Peyer's patch (tissue), 4 donors: ENCODE data around the gene MESP1. TPM values are rescaled to one million over a fixed set of nuclear protein-coding genes. Genes with fewer than 3 reads are reported as not detected.
"Not testable (repeated sequence)": the region's sequence is repeated elsewhere in the genome, so short reads cannot be mapped to it uniquely, and the experiment has no call there.

Source experiments
- DNase-seq, 3 donors: peaks; one replicate each; pipeline ENCODE4 v3.0.0-alpha.2; 2017 to 2019
- H3K27ac ChIP-seq, 4 donors: fragments of 200-600 bp; sonication (generic); one replicate each; pipeline ENCODE4 v1.5.1; 2016 to 2019
- H3K27me3 ChIP-seq, 2 donors: fragments of 200-600 bp; sonication (generic); one replicate each; pipeline ENCODE4 v1.5.1; 2019
- H3K36me3 ChIP-seq, 3 donors: fragments of 200-600 bp; sonication (generic); one replicate each; pipeline ENCODE4 v1.5.1; 2016 to 2019
- H3K4me1 ChIP-seq, 4 donors: fragments of 200-600 bp; sonication (generic); one replicate each; pipeline ENCODE4 v1.5.1; 2016 to 2019
- H3K4me3 ChIP-seq, 4 donors: fragments of 200-600 bp; sonication (generic); 1 replicate in 3 of 4; 2 replicates in 1 of 4; pipeline ENCODE4 v1.5.1; 2016 to 2019; ENCODE audit warnings: mild to moderate bottlenecking in 1 of 4
- H3K9me3 ChIP-seq, 4 donors: fragments of 200-600 bp; sonication (generic); one replicate each; pipeline ENCODE4 v1.5.1; 2016 to 2019; ENCODE audit warnings: mild to moderate bottlenecking in 1 of 4
- CTCF ChIP-seq, 6 experiments: fragments of 450-650 bp in 4 of 6; fragments of 200-600 bp in 2 of 6; sonication (generic) in 1 of 6; IDR thresholded peaks; one replicate each; pipeline ENCODE4 v1.5.1; 2017 to 2019; ENCODE audit warnings: antibody characterized with exemption in 6 of 6, mild to moderate bottlenecking in 3 of 6, moderate library complexity in 1 of 6
- POLR2A ChIP-seq, 2 donors: fragments of 450-650 bp; IDR thresholded peaks; one replicate each; pipeline ENCODE4 v1.5.1; 2017; ENCODE audit warnings: antibody characterized with exemption in 2 of 2, mild to moderate bottlenecking in 2 of 2, moderate library complexity in 2 of 2
- total RNA-seq, 4 donors: library from RNA; depleted of rRNA; stranded (reverse); fragments of >200 nt; gene quantifications; one replicate each; pipeline ENCODE4 v1.1.0, GENCODE V29; 2016

MESP1 gene
- total RNA-seq, 4 donors from 2014 or later = 0.95 to 6.6 (median 1.6) TPM; not detected in 1

- no peaks in the 10 kb centered on the region for H3K27me3 ChIP-seq
- H3K36me3 ChIP-seq = peaks cover 0 to 7% (median 0%) of the 10 kb centered on the region in 3 donors
- peaks cover 0 to 47% (median 3%) of the 10 kb centered on the region in 4 donors for H3K4me1 ChIP-seq
- TF ChIP-seq POLR2A (IDR thresholded peaks at IDR 0.05) (no peak), CTCF (IDR thresholded peaks at IDR 0.05) (no peak)
- no peak overlapping the region for H3K4me3 ChIP-seq
- peak in 1 of 3 donors; percentile 82 for DNase-seq
- H3K9me3 ChIP-seq = no peaks in the 10 kb centered on the region
- H3K27ac ChIP-seq = peak overlapping the region in 3 of 4 donors; percentile 68 to 97 (median 91)
Observed at GRCh38 chr15:89783111-89783860, 32.2 kb upstream of the MESP1 start.

- H3K9me3 ChIP-seq, H3K36me3 ChIP-seq, H3K4me3 ChIP-seq, DNase-seq, H3K27me3 ChIP-seq: not testable (repeated sequence)
- H3K27ac ChIP-seq = peak overlapping the region in 2 of 4 donors; percentile 79 to 91
- H3K4me1 ChIP-seq = peaks cover 0 to 47% (median 3%) of the 10 kb centered on the region in 4 donors
Observed at GRCh38 chr15:89782619-89782950, 31.5 kb upstream of the MESP1 start.

GRCh38 chr15:89781891-89782618, 31.0 kb upstream of the MESP1 start:
- H3K27ac ChIP-seq = peak overlapping the region in 2 of 4 donors; percentile 79 to 91
- H3K4me1 ChIP-seq = peaks cover 0 to 47% (median 3%) of the 10 kb centered on the region in 4 donors
- H3K27me3 ChIP-seq = no peaks in the 10 kb centered on the region
- H3K36me3 ChIP-seq = no peaks in the 10 kb centered on the region
- no peak overlapping the region for H3K4me3 ChIP-seq
- no peak for TF ChIP-seq CTCF (IDR thresholded peaks at IDR 0.05)
- TF ChIP-seq POLR2A (IDR thresholded peaks at IDR 0.05) = no peak
- DNase-seq = peak in 1 of 3 donors; percentile 66
- no peaks in the 10 kb centered on the region for H3K9me3 ChIP-seq

GRCh38 chr15:89781055-89781454, 30.0 kb upstream of the MESP1 start:
- Histone ChIP-seq H3K27ac (peak overlapping the region in 3 of 4 donors; percentile 12 to 91 (median 79)), H3K4me3 (no peak overlapping the region), H3K36me3 (no peaks in the 10 kb centered on the region), H3K27me3 (no peaks in the 10 kb centered on the region), H3K4me1 (peaks cover 2 to 56% (median 7%) of the 10 kb centered on the region in 4 donors), H3K9me3 (no peaks in the 10 kb centered on the region)
- peak in 1 of 3 donors; percentile 65 for DNase-seq
- TF ChIP-seq POLR2A (IDR thresholded peaks at IDR 0.05) (no peak), CTCF (IDR thresholded peaks at IDR 0.05) (no peak)

GRCh38 chr15:89780601-89781000, 29.6 kb upstream of the MESP1 start:
- Histone ChIP-seq H3K27ac (peak overlapping the region in 2 of 4 donors; percentile 12 to 79), H3K4me3 (no peak overlapping the region), H3K27me3 (no peaks in the 10 kb centered on the region), H3K4me1 (peaks cover 2 to 60% (median 9%) of the 10 kb centered on the region in 4 donors), H3K36me3 (no peaks in the 10 kb centered on the region), H3K9me3 (no peaks in the 10 kb centered on the region)
- no peak for DNase-seq
- TF ChIP-seq CTCF (IDR thresholded peaks at IDR 0.05) (no peak), POLR2A (IDR thresholded peaks at IDR 0.05) (no peak)

GRCh38 chr15:89778861-89779260, 27.8 kb upstream of the MESP1 start:
- H3K27me3 ChIP-seq = no peaks in the 10 kb centered on the region
- no peaks in the 10 kb centered on the region for H3K36me3 ChIP-seq
- H3K4me3 ChIP-seq = no peak overlapping the region
- H3K9me3 ChIP-seq = no peaks in the 10 kb centered on the region
- no peak for DNase-seq
- H3K4me1 ChIP-seq = peaks cover 2 to 44% (median 9%) of the 10 kb centered on the region in 4 donors
- TF ChIP-seq CTCF (IDR thresholded peaks at IDR 0.05) = no peak
- TF ChIP-seq POLR2A (IDR thresholded peaks at IDR 0.05) = no peak
- H3K27ac ChIP-seq = no peak overlapping the region
